Ishikawa (cell line): ENCODE data around the gene STX8.

ENCODE experiments used
- CEBPB ChIP-seq: IDR thresholded peaks from 2 replicates; pipeline ENCODE4 v1.6.1; 2012
- CREB1 ChIP-seq: IDR thresholded peaks from 2 replicates; pipeline ENCODE4 v1.6.1; 2012; ENCODE audit warnings: low read depth
- EGR1 ChIP-seq: IDR thresholded peaks from 2 replicates; pipeline ENCODE4 v1.6.1; 2012
- EP300 ChIP-seq: IDR thresholded peaks from 2 replicates; pipeline ENCODE4 v1.6.1; 2012; ENCODE audit warnings: borderline replicate concordance
- FOXM1 ChIP-seq: IDR thresholded peaks from 2 replicates; pipeline ENCODE4 v1.6.1; 2012; ENCODE audit warnings: low read depth, borderline replicate concordance
- NFIC ChIP-seq: IDR thresholded peaks from 2 replicates; pipeline ENCODE4 v1.6.1; 2012
- RAD21 ChIP-seq: IDR thresholded peaks from 2 replicates; pipeline ENCODE4 v1.6.1; 2012; ENCODE audit warnings: low read depth
- TAF1 ChIP-seq: IDR thresholded peaks from 2 replicates; pipeline ENCODE4 v1.6.1; 2012; ENCODE audit warnings: low read depth, mild to moderate bottlenecking
- TCF12 ChIP-seq: IDR thresholded peaks from 2 replicates; pipeline ENCODE4 v1.6.1; 2012; ENCODE audit warnings: low read depth
- TEAD4 ChIP-seq: IDR thresholded peaks from 2 replicates; pipeline ENCODE4 v1.6.1; 2012
- YY1 ChIP-seq: IDR thresholded peaks from 2 replicates; pipeline ENCODE4 v1.6.1; 2012; ENCODE audit warnings: low read depth
- ZBTB7A ChIP-seq: IDR thresholded peaks from 2 replicates; pipeline ENCODE4 v1.6.1; 2012; ENCODE audit warnings: low read depth
- TF ChIP-seq, protein P1 (sequence below): IDR thresholded peaks from 2 replicates; pipeline ENCODE4 v1.6.1; 2012
- TF ChIP-seq, protein P2 (sequence below): IDR thresholded peaks from 2 replicates; pipeline ENCODE4 v1.6.1; 2012
- TF ChIP-seq, protein P3 (sequence below): IDR thresholded peaks from 2 replicates; pipeline ENCODE4 v1.6.1; 2012; ENCODE audit warnings: low read depth, mild to moderate bottlenecking

STX8 gene

DNA sequence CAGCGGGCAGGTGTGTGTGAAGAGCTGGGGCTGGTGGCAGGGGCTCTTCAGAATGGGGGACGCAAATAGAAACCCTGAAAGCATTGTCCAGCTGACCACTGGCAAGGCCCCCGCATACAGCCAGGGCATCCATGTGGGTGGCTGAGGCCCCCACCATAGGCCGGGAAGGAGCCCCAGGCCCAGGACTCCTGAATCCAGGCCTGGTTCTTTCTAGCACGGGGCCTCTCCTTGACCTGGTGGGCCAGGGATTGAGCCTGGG, 353.8 kb downstream of the STX8 start:
- TF ChIP-seq EGR1 (no peak), TEAD4 (no peak), TCF12 (no peak), CREB1 (no peak), YY1 (no peak), ZBTB7A (no peak), EP300 (no peak), FOXM1 (no peak), RAD21 (no peak), CEBPB (no peak), TAF1 (no peak), NFIC (no peak)
- TF ChIP-seq, protein P1, sequence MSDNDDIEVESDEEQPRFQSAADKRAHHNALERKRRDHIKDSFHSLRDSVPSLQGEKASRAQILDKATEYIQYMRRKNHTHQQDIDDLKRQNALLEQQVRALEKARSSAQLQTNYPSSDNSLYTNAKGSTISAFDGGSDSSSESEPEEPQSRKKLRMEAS = no peak
- TF ChIP-seq, protein P2, sequence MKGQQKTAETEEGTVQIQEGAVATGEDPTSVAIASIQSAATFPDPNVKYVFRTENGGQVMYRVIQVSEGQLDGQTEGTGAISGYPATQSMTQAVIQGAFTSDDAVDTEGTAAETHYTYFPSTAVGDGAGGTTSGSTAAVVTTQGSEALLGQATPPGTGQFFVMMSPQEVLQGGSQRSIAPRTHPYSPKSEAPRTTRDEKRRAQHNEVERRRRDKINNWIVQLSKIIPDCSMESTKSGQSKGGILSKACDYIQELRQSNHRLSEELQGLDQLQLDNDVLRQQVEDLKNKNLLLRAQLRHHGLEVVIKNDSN = no peak
- TF ChIP-seq, protein P3, sequence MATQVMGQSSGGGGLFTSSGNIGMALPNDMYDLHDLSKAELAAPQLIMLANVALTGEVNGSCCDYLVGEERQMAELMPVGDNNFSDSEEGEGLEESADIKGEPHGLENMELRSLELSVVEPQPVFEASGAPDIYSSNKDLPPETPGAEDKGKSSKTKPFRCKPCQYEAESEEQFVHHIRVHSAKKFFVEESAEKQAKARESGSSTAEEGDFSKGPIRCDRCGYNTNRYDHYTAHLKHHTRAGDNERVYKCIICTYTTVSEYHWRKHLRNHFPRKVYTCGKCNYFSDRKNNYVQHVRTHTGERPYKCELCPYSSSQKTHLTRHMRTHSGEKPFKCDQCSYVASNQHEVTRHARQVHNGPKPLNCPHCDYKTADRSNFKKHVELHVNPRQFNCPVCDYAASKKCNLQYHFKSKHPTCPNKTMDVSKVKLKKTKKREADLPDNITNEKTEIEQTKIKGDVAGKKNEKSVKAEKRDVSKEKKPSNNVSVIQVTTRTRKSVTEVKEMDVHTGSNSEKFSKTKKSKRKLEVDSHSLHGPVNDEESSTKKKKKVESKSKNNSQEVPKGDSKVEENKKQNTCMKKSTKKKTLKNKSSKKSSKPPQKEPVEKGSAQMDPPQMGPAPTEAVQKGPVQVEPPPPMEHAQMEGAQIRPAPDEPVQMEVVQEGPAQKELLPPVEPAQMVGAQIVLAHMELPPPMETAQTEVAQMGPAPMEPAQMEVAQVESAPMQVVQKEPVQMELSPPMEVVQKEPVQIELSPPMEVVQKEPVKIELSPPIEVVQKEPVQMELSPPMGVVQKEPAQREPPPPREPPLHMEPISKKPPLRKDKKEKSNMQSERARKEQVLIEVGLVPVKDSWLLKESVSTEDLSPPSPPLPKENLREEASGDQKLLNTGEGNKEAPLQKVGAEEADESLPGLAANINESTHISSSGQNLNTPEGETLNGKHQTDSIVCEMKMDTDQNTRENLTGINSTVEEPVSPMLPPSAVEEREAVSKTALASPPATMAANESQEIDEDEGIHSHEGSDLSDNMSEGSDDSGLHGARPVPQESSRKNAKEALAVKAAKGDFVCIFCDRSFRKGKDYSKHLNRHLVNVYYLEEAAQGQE = no peak

DNA sequence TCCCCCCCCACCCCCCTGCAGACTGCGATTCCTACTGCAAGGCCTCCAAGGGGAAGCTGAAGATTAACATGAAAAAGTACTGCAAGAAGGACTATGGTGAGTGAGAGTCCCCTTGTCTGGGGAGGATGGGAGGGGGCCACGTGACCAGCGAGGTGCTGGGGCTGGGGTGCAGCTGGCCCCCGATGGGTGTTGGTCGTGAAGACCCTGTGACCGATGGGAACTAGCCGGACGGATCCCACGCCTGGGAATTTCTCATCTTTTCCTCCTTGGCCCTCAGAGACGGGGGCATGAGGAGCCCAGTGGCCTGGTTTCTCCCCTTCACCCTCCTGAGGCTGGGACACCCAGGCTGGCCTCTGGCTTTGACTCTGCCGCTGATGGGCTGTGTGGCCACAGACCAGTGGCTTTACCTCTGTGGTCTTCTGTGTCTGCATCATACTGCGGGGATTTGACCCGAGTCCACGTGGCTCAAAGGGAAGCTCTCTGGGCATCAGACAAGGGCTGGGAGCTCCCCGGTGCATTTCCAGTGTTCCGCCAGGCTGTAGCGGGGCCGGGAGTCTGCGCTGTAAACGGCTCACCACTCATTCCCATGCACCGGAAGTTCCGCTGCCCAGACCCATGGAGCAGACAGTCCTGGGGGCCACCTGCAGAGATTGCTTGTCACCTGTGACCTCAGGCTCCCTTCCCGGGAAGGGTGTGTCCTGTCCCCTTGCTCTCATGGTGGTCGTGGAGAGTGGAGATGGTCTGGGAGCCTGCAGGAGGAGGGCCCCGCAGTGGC, 354.3 kb downstream of the STX8 start:
- no peak for TF ChIP-seq TCF12
- TF ChIP-seq, protein P3 = no peak

DNA sequence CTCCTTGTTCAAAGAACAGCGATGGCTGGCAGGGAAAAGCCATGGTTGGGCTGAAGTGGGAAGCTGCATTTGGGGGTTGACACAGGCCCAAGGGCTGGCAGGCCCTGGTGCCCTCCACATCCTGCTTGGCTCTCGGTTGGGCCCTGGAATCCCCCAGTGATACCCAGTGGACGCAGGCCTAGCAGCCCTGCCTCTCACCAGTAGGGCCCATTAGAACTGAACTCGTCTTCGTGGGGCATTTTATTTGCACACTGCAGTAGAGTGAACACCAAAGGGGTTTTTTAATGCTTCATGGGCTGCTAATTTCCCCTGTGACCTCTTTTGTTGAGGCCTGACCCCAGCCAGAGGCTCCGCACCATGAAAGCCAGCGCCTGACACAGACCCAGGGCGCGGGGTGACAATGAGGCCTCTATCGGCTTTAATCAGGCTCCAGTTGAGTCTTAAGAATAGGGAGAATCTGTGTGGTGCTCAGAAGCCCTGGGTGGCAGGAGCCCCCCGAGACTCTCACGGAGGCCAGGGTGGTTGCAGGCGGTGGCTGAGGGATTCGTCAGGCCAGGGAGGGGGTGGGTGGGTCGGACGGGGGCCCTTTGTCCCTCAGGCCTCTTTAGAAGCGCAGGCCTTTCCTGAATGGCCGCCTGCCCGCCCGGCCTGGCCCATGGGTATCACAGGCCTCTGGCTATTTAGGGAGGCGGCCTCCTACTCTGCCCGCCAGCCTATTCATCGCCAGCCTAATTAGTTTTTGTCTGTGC, 355.0 kb downstream of the STX8 start:
- TF ChIP-seq FOXM1 (no peak), TAF1 (no peak), NFIC (no peak), RAD21 (no peak), TCF12 (no peak), YY1 (no peak), CREB1 (no peak), CEBPB (no peak), TEAD4 (no peak), EGR1 (no peak), ZBTB7A (no peak)
- TF ChIP-seq, protein P3 = no peak
- TF ChIP-seq, protein P2 = no peak

DNA sequence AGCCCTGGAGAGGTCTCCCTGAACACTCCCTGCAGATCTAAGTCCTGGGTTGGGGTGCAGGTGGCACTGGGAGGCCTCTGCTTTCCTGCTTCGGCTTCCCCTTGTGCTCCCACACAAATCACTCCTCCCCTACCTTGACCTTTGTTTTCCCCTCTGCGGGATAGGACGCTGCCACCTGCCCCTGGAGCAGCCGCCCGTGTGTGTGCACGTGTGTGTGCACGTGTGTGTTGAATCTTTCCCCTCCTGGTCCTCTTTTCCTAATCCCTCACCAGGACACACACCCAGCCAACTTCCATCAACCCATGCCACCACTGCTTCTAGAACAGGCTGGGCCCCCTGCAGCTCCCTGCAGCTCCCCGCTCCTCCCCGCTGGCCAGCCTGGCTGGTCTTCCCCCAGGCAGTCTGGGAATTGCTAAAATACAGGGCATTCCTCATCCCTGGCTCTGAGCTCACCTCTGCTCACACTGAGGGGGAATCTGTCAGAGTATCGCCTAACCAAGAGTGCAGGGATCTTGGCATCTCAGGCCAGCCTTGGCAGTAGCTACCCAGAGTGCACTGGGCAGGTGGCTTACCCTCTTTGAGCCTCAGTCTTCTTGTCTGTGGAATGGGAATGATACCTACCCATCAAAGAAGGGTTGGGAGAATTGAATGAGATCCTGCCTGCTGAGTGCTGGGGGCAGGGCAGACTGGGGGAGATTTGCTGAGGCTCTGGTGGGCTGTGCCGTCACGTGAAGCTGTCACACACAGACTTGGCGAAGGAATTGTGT, 355.8 kb downstream of the STX8 start:
- TF ChIP-seq ZBTB7A (no peak), RAD21 (no peak), TCF12 (no peak), EP300 (no peak), NFIC (no peak), YY1 (no peak), CEBPB (no peak), FOXM1 (no peak), CREB1 (no peak), TAF1 (no peak), TEAD4 (no peak), EGR1 (no peak)
- TF ChIP-seq, protein P2 = no peak
- TF ChIP-seq, protein P1 = no peak
- TF ChIP-seq, protein P3 = no peak
